ENCODE data around the gene DNAJC17. TPM values are rescaled to one million over a fixed set of nuclear protein-coding genes. Genes with fewer than 3 reads are reported as not detected.

DNAJC17 gene
- total RNA-seq, 1 donor from 2014 or later = 59.2 TPM

DNA sequence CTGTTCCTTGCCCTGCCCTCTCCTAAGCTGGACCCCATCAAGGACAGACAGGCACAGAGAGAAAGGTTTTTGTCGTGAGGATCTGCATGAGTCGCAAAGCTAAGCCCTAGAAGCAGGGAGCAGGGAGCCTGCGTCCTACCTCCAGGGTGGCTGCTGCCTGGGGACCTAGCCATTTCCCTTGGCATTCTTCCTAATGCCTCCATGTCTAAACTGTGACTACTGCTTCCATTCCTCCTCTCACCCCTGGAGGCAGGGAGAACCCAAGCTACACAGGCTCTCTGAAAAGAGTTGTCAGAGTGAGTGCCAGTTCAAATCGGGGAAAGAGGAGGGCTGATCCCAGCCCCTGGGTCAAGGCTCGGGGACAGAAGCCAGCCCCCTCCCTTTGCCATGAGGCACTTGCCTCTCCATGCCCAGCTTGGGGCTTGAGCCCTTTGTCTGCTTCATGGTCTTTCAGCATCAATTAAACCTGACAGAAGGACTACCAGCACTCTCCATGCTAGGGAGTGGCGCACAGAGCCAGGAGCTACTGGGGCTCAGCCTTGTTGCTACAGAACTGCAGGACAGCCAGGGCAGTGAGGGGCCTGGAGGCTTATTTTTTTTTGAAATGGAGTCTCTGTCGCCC lies 41.0 kb downstream of the DNAJC17 start:
- Histone ChIP-seq H3K27me3 (ENCODE audit: control insufficient read depth, insufficient read depth, low read length) (no peaks in the 10 kb centered on the region), H3K36me3 (ENCODE audit: control insufficient read depth, insufficient read depth, low read length) (no peaks in the 10 kb centered on the region), H3K4me3 (ENCODE audit: low read depth, low read length) (no peak overlapping the region)
- DNase-seq (ENCODE audit: low read depth) = no peak
- TF ChIP-seq, protein P1, sequence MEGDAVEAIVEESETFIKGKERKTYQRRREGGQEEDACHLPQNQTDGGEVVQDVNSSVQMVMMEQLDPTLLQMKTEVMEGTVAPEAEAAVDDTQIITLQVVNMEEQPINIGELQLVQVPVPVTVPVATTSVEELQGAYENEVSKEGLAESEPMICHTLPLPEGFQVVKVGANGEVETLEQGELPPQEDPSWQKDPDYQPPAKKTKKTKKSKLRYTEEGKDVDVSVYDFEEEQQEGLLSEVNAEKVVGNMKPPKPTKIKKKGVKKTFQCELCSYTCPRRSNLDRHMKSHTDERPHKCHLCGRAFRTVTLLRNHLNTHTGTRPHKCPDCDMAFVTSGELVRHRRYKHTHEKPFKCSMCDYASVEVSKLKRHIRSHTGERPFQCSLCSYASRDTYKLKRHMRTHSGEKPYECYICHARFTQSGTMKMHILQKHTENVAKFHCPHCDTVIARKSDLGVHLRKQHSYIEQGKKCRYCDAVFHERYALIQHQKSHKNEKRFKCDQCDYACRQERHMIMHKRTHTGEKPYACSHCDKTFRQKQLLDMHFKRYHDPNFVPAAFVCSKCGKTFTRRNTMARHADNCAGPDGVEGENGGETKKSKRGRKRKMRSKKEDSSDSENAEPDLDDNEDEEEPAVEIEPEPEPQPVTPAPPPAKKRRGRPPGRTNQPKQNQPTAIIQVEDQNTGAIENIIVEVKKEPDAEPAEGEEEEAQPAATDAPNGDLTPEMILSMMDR (IDR thresholded peaks at IDR 0.05; ENCODE audit: insufficient read depth, low read length, poor library complexity, severe bottlenecking) = no peak

DNA sequence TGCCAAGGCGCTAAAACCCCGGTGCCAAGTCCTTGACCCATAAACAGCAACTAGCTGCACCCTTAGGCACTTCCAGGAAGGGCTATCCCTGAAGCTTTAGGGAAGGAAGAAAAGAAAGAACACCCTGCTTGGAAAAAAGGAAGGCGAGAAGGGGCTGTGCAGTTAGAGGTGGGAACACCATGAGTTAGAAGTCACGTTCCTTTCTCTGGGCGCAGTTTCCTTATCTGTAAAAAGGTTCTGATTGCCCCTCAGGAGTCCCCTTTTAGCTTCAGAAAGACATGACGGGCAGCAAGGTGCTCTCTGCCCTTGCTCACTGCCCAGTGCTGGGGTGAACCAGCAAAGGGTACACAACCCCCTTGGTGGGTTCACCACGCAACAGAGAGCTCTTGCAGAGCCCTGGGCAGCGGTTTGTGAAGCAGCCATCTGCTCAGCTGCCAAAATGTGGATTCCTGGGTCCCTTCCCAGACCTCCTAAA lies 42.6 kb downstream of the DNAJC17 start:
- TF ChIP-seq, protein P1 (IDR thresholded peaks at IDR 0.05; ENCODE audit: insufficient read depth, low read length, poor library complexity, severe bottlenecking) = no peak
- no peak for DNase-seq (ENCODE audit: low read depth)
- peak overlapping the region; percentile 58 for H3K4me3 ChIP-seq (ENCODE audit: low read depth, low read length)
- no peaks in the 10 kb centered on the region for H3K36me3 ChIP-seq (ENCODE audit: control insufficient read depth, insufficient read depth, low read length)
- H3K27me3 ChIP-seq (ENCODE audit: control insufficient read depth, insufficient read depth, low read length) = no peaks in the 10 kb centered on the region

DNA sequence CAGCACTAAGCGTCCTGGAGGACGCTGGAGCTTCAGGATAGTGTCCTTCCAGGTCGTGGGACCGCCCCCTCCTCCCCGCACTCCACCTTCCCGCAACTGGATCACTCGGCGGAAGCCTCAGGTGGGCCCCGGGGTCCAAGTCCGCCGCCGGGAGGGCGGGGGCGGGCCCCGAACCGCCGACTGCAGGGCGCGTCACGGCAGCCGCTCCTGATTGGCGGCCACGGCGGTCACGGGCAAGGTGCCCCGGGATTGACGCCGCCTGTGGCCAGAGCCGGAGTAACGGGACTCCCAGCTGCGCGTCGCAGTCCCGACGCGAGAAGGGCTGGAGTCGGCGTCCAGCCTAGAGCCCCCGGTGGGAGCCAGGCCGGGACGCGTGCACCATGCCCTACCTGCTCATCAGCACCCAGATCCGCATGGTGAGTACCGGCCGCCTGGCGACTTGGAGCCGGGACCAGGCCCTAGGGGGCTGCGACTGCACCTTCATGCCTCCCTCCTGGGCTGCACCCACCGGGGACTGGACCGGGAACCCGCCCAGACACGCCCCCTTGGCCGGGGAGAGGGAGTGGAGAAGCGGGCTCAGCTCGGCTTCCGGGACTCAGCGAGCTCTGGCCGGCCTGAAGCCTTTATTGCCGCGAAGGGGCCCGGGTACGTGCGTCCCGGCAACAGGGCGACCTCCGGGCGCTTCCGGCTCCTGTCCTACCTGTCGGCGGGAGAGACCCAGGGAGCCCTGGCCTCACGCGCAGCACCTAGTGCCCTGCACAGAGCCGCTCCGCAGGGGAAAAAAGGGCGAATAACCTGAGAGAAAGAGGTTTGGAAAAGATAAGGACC lies 43.3 kb downstream of the DNAJC17 start, which contains the start of gene GCHFR:
Gene GCHFR (plus strand): TSS at position 268 of the 828 bp plus-strand sequence. CDS start 113 bp downstream, at position 381.
- DNase-seq (ENCODE audit: low read depth) = no peak
- peak within 1 kb of the TSS; percentile 58 for H3K4me3 ChIP-seq (ENCODE audit: low read depth, low read length)
- TF ChIP-seq, protein P1 (IDR thresholded peaks at IDR 0.05; ENCODE audit: insufficient read depth, low read length, poor library complexity, severe bottlenecking) = peak; percentile 13
- H3K27me3 ChIP-seq (ENCODE audit: control insufficient read depth, insufficient read depth, low read length) = no peaks in the 10 kb centered on the region
- no peaks in the 10 kb centered on the region for H3K36me3 ChIP-seq (ENCODE audit: control insufficient read depth, insufficient read depth, low read length)

DNA sequence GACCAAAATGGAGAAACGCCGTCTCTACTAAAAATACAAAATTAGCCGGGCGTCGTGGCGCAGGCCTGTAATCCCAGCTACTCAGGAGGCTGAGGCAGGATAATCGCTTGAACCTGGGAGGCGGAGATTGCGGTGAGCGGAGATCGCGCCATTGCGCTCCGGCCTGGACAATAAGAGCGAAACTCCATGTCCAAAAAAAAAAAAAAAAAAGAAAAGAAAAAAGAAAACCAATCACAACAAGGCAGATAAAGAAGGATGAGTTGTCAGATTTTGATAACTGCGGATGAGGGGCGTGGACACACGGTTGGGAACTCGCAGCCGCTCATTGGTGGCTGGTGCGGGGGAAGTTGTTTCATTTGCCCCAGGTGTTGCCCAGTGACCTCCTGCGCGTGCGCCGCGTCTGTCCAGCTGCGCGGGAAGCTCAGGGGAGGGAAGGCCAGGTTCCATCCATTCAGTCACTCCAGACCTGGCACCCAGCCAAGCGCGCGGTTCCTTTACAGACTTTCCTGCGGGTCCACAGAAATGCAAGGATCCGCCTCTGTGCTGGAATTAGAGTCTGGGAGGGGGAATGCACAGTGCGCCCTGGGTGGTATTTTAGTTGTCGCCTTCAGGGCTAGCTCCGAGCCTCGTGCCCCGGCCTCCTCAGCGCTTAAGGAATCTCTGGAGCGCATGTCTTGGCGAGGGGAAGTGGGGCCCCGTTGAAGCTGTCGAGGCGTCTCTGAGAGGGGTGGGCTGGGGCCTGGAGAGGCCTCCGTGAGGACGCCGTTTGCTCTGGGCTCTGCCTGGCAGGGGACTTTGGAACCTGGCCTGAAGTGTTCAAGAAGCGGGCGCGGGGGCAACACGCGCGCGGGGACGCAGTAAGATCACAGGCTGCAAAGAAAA lies 44.1 kb downstream of the DNAJC17 start:
- TF ChIP-seq, protein P1 (IDR thresholded peaks at IDR 0.05; ENCODE audit: insufficient read depth, low read length, poor library complexity, severe bottlenecking) = no peak
- H3K36me3 ChIP-seq (ENCODE audit: control insufficient read depth, insufficient read depth, low read length) = no peaks in the 10 kb centered on the region
- no peak for DNase-seq (ENCODE audit: low read depth)

DNA sequence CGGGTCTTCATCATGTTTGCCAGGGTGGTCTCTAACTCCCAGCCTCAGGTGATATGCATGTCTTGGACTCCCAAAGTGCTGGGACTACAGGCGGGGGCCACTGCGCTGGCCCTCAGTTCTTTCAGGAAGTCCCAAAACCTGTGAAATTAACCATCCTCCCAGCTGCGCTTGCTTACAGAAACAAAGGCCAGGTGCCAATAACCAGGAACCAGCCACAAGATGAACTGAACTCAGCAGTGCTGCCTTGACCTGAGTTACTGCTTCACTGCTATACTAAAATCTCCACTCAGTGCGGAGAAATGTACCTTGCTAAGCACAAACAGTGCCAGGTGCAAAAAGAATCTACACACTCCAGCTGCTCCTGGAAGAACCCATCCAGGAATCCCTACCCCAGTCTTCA lies 47.3 kb downstream of the DNAJC17 start:
- DNase-seq (ENCODE audit: low read depth) = no peak
- no peaks in the 10 kb centered on the region for H3K27me3 ChIP-seq (ENCODE audit: control insufficient read depth, insufficient read depth, low read length)
- TF ChIP-seq, protein P1 (IDR thresholded peaks at IDR 0.05; ENCODE audit: insufficient read depth, low read length, poor library complexity, severe bottlenecking) = no peak
- no peaks in the 10 kb centered on the region for H3K36me3 ChIP-seq (ENCODE audit: control insufficient read depth, insufficient read depth, low read length)
- H3K4me3 ChIP-seq (ENCODE audit: low read depth, low read length) = no peak overlapping the region

More for the DNA sequence above, 44.1 kb downstream of the DNAJC17 start:
- peak overlapping the region; percentile 58 for H3K4me3 ChIP-seq (ENCODE audit: low read depth, low read length)
- no peaks in the 10 kb centered on the region for H3K27me3 ChIP-seq (ENCODE audit: control insufficient read depth, insufficient read depth, low read length)

Measured in kidney epithelial cell (primary cell).